HepG2 (cell line): Measurements from ENCODE around the gene NDUFS7. TPM values are rescaled to one million over a fixed set of nuclear protein-coding genes. Genes with fewer than 3 reads are reported as not detected.

Experiments
- ARNT ChIP-seq: fragments of 450-650 bp; IDR thresholded peaks from 2 replicates; pipeline ENCODE4 v1.6.1; 2017
- CREM ChIP-seq, 2 experiments: sonication (generic) in 1 of 2; formaldehyde crosslinking in 1 of 2; IDR thresholded peaks; 2 replicates each; pipeline versions ENCODE4 v1.4.0 to v1.6.1; 2016 to 2020; ENCODE audit warnings: antibody characterized with exemption in 1 of 2, mild to moderate bottlenecking in 1 of 2, missing genetic modification reagents in 1 of 2
- ERF ChIP-seq: IDR thresholded peaks from 2 replicates; pipeline ENCODE4 v1.6.1; 2018; ENCODE audit warnings: missing biosample characterization, missing genetic modification reagents
- FOXA1 ChIP-seq, 2 experiments: fragments of 450-650 bp in 1 of 2; sonication (generic) in 1 of 2; formaldehyde crosslinking in 1 of 2; IDR thresholded peaks; 2 replicates each; pipeline versions ENCODE4 v1.4.0 to v1.6.1; 2016 to 2020; ENCODE audit warnings: missing genetic modification reagents in 1 of 2
- GMEB1 ChIP-seq: sonication (generic); formaldehyde crosslinking; IDR thresholded peaks from 2 replicates; pipeline ENCODE4 v1.5.1; 2020; ENCODE audit warnings: missing genetic modification reagents, mild to moderate bottlenecking, borderline replicate concordance
- JDP2 ChIP-seq: sonication (generic); formaldehyde crosslinking; IDR thresholded peaks from 2 replicates; pipeline ENCODE4 v1.8.1; 2022; ENCODE audit warnings: missing genetic modification reagents, borderline replicate concordance
- JUNB ChIP-seq: sonication (generic); formaldehyde crosslinking; IDR thresholded peaks from 2 replicates; pipeline ENCODE4 v1.8.0; 2022; ENCODE audit warnings: missing genetic modification reagents, mild to moderate bottlenecking, borderline replicate concordance
- MBD4 ChIP-seq: IDR thresholded peaks from 2 replicates; pipeline ENCODE4 v1.6.1; 2012; ENCODE audit warnings: low read length, inconsistent platforms, borderline replicate concordance
- NFE2 ChIP-seq: sonication (generic); formaldehyde crosslinking; IDR thresholded peaks from 2 replicates; pipeline ENCODE4 v1.4.0; 2020; ENCODE audit warnings: missing genetic modification reagents
- NFKBIZ ChIP-seq: IDR thresholded peaks from 2 replicates; pipeline ENCODE4 v1.6.1; 2018; ENCODE audit warnings: missing genetic modification reagents, missing compliant biosample characterization
- PHF21A ChIP-seq: sonication (generic); formaldehyde crosslinking; IDR thresholded peaks from 2 replicates; pipeline ENCODE4 v1.5.0; 2020; ENCODE audit warnings: mild to moderate bottlenecking, missing genetic modification reagents
- RARG ChIP-seq: sonication (generic); formaldehyde crosslinking; IDR thresholded peaks from 2 replicates; pipeline ENCODE4 v1.4.0; 2020; ENCODE audit warnings: low read depth, mild to moderate bottlenecking, missing genetic modification reagents
- SMAD1 ChIP-seq: sonication (generic); formaldehyde crosslinking; IDR thresholded peaks from 2 replicates; pipeline ENCODE4 v1.4.0; 2020; ENCODE audit warnings: missing genetic modification reagents, low read depth, mild to moderate bottlenecking, borderline replicate concordance
- TFE3 ChIP-seq: IDR thresholded peaks from 2 replicates; pipeline ENCODE4 v1.6.1; 2016
- ZMYM2 ChIP-seq: sonication (generic); formaldehyde crosslinking; IDR thresholded peaks from 2 replicates; pipeline ENCODE4 v1.8.0; 2022; ENCODE audit warnings: mild to moderate bottlenecking, missing genetic modification reagents
- ZNF282 ChIP-seq: fragments of 450-650 bp; IDR thresholded peaks from 2 replicates; pipeline ENCODE4 v1.6.1; 2018; ENCODE audit not compliant: partially characterized antibody
- ZNF292 ChIP-seq: sonication (generic); formaldehyde crosslinking; IDR thresholded peaks from 2 replicates; pipeline ENCODE4 v1.8.1; 2022; ENCODE audit warnings: mild to moderate bottlenecking, low read depth, missing genetic modification reagents, borderline replicate concordance
- ZNF337 ChIP-seq: sonication (generic); formaldehyde crosslinking; IDR thresholded peaks from 2 replicates; pipeline ENCODE4 v1.5.1; 2020; ENCODE audit warnings: missing genetic modification reagents, low read depth, mild to moderate bottlenecking, borderline replicate concordance
- ZNF431 ChIP-seq: sonication (generic); formaldehyde crosslinking; IDR thresholded peaks from 2 replicates; pipeline ENCODE4 v1.9.0; 2022; ENCODE audit warnings: missing genetic modification reagents, low read depth, mild to moderate bottlenecking, borderline replicate concordance
- ZNF460 ChIP-seq: sonication (generic); formaldehyde crosslinking; IDR thresholded peaks from 2 replicates; pipeline ENCODE4 v1.5.1; 2020; ENCODE audit warnings: missing genetic modification reagents, mild to moderate bottlenecking, borderline replicate concordance
- ZNF530 ChIP-seq: sonication (generic); formaldehyde crosslinking; IDR thresholded peaks from 2 replicates; pipeline ENCODE4 v1.5.0; 2020; ENCODE audit warnings: low read depth, mild to moderate bottlenecking, missing genetic modification reagents
- ZNF564 ChIP-seq: sonication (generic); formaldehyde crosslinking; IDR thresholded peaks from 2 replicates; pipeline ENCODE4 v1.8.1; 2023; ENCODE audit warnings: mild to moderate bottlenecking, missing genetic modification reagents
- ZNF569 ChIP-seq: sonication (generic); formaldehyde crosslinking; IDR thresholded peaks from 2 replicates; pipeline ENCODE4 v1.5.0; 2020; ENCODE audit warnings: mild to moderate bottlenecking, missing genetic modification reagents, moderate library complexity, borderline replicate concordance
- ZNF619 ChIP-seq: sonication (generic); formaldehyde crosslinking; IDR thresholded peaks from 2 replicates; pipeline ENCODE4 v1.4.0; 2020; ENCODE audit warnings: mild to moderate bottlenecking, missing genetic modification reagents
- ZNF83 ChIP-seq: sonication (generic); formaldehyde crosslinking; IDR thresholded peaks from 2 replicates; pipeline ENCODE4 v1.4.0; 2020; ENCODE audit warnings: missing genetic modification reagents, mild to moderate bottlenecking, borderline replicate concordance
- polyA plus RNA-seq, 8 experiments: library from polyadenylated mRNA; depleted of rRNA in 3 of 8; stranded (reverse) in 7 of 8; unstranded in 1 of 8; fragments of >200 nt; fragmentation: Illumina TruSeq in 4 of 8; extraction: Trizol in 4 of 8; gene quantifications; 2 replicates each; pipeline versions ENCODE4 v1.2.1 to v1.2.3, GENCODE V29; 2011 to 2016; ENCODE audit warnings: low read depth in 4 of 8, missing spikeins in 1 of 8, mixed read lengths in 1 of 8; ENCODE audit not compliant: insufficient read depth in 1 of 8
- total RNA-seq, 5 experiments: library from RNA; depleted of rRNA; stranded (reverse); fragments of >200 nt; fragmentation: Illumina TruSeq; extraction: Trizol; gene quantifications; 2 replicates each; pipeline ENCODE4 v1.2.3, GENCODE V29; 2016; ENCODE audit warnings: low read depth in 1 of 5

The NDUFS7 gene
- total and polyA plus RNA-seq, 2 of the 13 experiments (the other 11 are each of a cell fraction or from before 2014, with no cell fraction given) = 34.3 to 66.9 TPM

GRCh38 chr19:1383312-1384084, at the start of gene NDUFS7 (continued):
- TF ChIP-seq JUNB = peak; percentile 41; the same call in 1 of the 2 replicates
- TF ChIP-seq GMEB1 = peak; percentile 93
- no peak for TF ChIP-seq MBD4
- TF ChIP-seq NFE2 (CRISPR knock-in tag) = 0 out of 2 replicates have a peak, but pooled peaks have one; percentile 12
- peak; percentile 67 for TF ChIP-seq TFE3
- TF ChIP-seq ERF (CRISPR knock-in tag) = peak; percentile 97
- TF ChIP-seq ZNF292 (CRISPR knock-in tag) = peak; percentile 68
- no peak for TF ChIP-seq ZNF431 (CRISPR knock-in tag)
- 0 out of 2 replicates have a peak, but pooled peaks have one; percentile 35 for TF ChIP-seq ZNF530
- 0 out of 2 replicates have a peak, but pooled peaks have one; percentile 83 for TF ChIP-seq ZNF569 (CRISPR knock-in tag)
- peak; percentile 97 for TF ChIP-seq ZNF337 (CRISPR knock-in tag)
- no peak for TF ChIP-seq ZNF282
- peak; percentile 83 for TF ChIP-seq CREM (IDR thresholded peaks at IDR 0.05)
- TF ChIP-seq CREM (CRISPR knock-in tag; IDR thresholded peaks at IDR 0.05) = peak; percentile 62
- peak; percentile 93 for TF ChIP-seq ZNF83 (CRISPR knock-in tag)
- no peak for TF ChIP-seq ARNT
- peak; percentile 85; the same call in 1 of the 2 replicates for TF ChIP-seq ZNF460
- TF ChIP-seq PHF21A = peak; percentile 98
- TF ChIP-seq JDP2 (CRISPR knock-in tag) = peak; percentile 50; the same call in 1 of the 2 replicates
- TF ChIP-seq FOXA1 (IDR thresholded peaks at IDR 0.05) = no peak
- TF ChIP-seq FOXA1 (CRISPR knock-in tag; IDR thresholded peaks at IDR 0.05) = no peak; the same call in 1 of the 2 replicates
- 0 out of 2 replicates have a peak, but pooled peaks have one; percentile 19 for TF ChIP-seq ZNF564
- peak; percentile 95 for TF ChIP-seq ZNF619 (CRISPR knock-in tag)
- peak; percentile 97 for TF ChIP-seq SMAD1 (CRISPR knock-in tag)
- TF ChIP-seq NFKBIZ (CRISPR knock-in tag) = peak; percentile 93
- peak; percentile 96 for TF ChIP-seq ZMYM2 (CRISPR knock-in tag)
- peak; percentile 91 for TF ChIP-seq RARG (CRISPR knock-in tag)
